Heart left ventricle (tissue), 16 donors: Measurements from ENCODE around the gene DPY19L3. TPM values are rescaled to one million over a fixed set of nuclear protein-coding genes. Genes with fewer than 3 reads are reported as not detected.
A peak's percentile ranks its signal among the peaks of the same experiment; 100 is the strongest.

Experiments used
- ATAC-seq, 4 donors: fragments of 200-7000 bp; cut with Tn5 transposase; one replicate each; pipeline ENCODE4 v1.9.1; 2020 to 2022; ENCODE audit warnings: moderate library complexity in 4 of 4, mild to moderate bottlenecking in 3 of 4, moderate number of reproducible peaks in 1 of 4
- DNase-seq, 5 donors: peaks; one replicate each; pipeline ENCODE4 v3.0.0-alpha.2; 2020
- H3K27ac ChIP-seq, 12 donors: fragments of 200-600 bp; sonication (generic) in 4 of 12; one replicate each; pipeline versions ENCODE4 v1.5.0 to v1.8.0; 2016 to 2022; ENCODE audit warnings: mild to moderate bottlenecking in 2 of 12
- H3K27me3 ChIP-seq, 9 donors: fragments of 200-600 bp; sonication (generic) in 2 of 9; one replicate each; pipeline versions ENCODE4 v1.5.1 to v1.8.0; 2016 to 2022; ENCODE audit warnings: mild to moderate bottlenecking in 3 of 9
- H3K36me3 ChIP-seq, 9 donors: fragments of 200-600 bp; sonication (generic) in 2 of 9; one replicate each; pipeline versions ENCODE4 v1.5.0 to v1.8.0; 2018 to 2022; ENCODE audit warnings: mild to moderate bottlenecking in 2 of 9
- H3K4me1 ChIP-seq, 12 donors: fragments of 200-600 bp; sonication (generic) in 4 of 12; one replicate each; pipeline versions ENCODE4 v1.5.0 to v1.8.0; 2016 to 2022; ENCODE audit warnings: mild to moderate bottlenecking in 3 of 12
- H3K4me3 ChIP-seq, 12 donors: fragments of 200-600 bp; sonication (generic) in 4 of 12; one replicate each; pipeline versions ENCODE4 v1.5.0 to v1.8.0; 2017 to 2022; ENCODE audit warnings: mild to moderate bottlenecking in 9 of 12, moderate library complexity in 4 of 12
- H3K9me3 ChIP-seq, 12 donors: fragments of 200-600 bp; sonication (generic) in 4 of 12; one replicate each; pipeline versions ENCODE4 v1.5.0 to v1.8.0; 2016 to 2022; ENCODE audit warnings: mild to moderate bottlenecking in 1 of 12
- POLR2A ChIP-seq, 2 donors: fragments of 450-650 bp; IDR thresholded peaks; one replicate each; pipeline ENCODE4 v1.6.1; 2017; ENCODE audit warnings: antibody characterized with exemption in 2 of 2, mild to moderate bottlenecking in 2 of 2, moderate library complexity in 2 of 2
- WGBS, 4 donors: extraction: QIAGEN DNeasy Blood & Tissue Kit in 2 of 4; methylation state at CpG; one replicate each; pipeline versions ENCODE4 v1.1.5 to v1.1.7; 2013 to 2018; 5-methylcytosine and 5-hydroxymethylcytosine counted together
- intact Hi-C, 10 donors: fragments of 100-400 bp; cut with DNase I; formaldehyde crosslinking; loops; one replicate each; pipeline versions ENCODE4 v1.11.1 to v1.14.2; 2022
- polyA plus RNA-seq, 2 donors: library from polyadenylated mRNA; stranded (reverse); fragments of 200-250 nt; gene quantifications; one replicate each; pipeline ENCODE4 v1.2.3, GENCODE V29; 2013
- total RNA-seq, 9 donors: library from RNA; depleted of rRNA in 2 of 9; stranded (reverse); fragments of >200 nt in 2 of 9; fragmentation: NEBNext Ultra II Directional in 3 of 9; extraction: Animal tissue kit (Norgen Biotek cat#: 25700) in 3 of 9; gene quantifications; one replicate each; pipeline versions ENCODE4 v1.1.0 to v1.2.4, GENCODE V29; 2016 to 2023
- TF ChIP-seq, protein P1 (sequence below), 12 donors: fragments of 200-600 bp; sonication (generic) in 4 of 12; IDR thresholded peaks; one replicate each; pipeline versions ENCODE4 v1.5.0 to v1.8.0; 2018 to 2022; ENCODE audit warnings: antibody characterized with exemption in 12 of 12, mild to moderate bottlenecking in 5 of 12
- donor health status: ischemic (EF 13 %, LVEDD 7.1; RV severe dilation, severe dysfunction).
- donor health status: healthy with polysubstance abuse.
- donor health status: DM: no; HTN: yes; CAD: no.
- donor health status: DM: no; HTN: no; CAD: no.
- donor health status: ischemic (EF 25% LVEDD 6.9; RV normal size, moderate dysfunction).
- donor health status: ischemic (EF 25% LVEDD 5.7; RV mildly dilated, moderate dysfunction).
- donor health status: healthy.
- donor health status: DM: yes; HTN: yes; CAD: no.
- donor health status: ischemic (EF 35%, LVEDD 5.7; RV mildly dilated, moderate dysfunction).
- donor health status: nonischemic (EF 11% LVEDD 7.7; RV severe dilation, severe dysfunction).
- donor health status: DM: yes; HTN: yes; CAD: no.
- donor health status: PGD.
- donor health status: ischemic (EF 29% LVEDD 5.4; RV normal size, mild dysfunction).
- donor health status: nonischemic (EF 23%, LVEDD 6.1; RV moderate dilation, normal function).

Gene DPY19L3
- total and polyA plus RNA-seq, 11 donors, result 1.5 to 15.2 (median 5.3) TPM

DNA sequence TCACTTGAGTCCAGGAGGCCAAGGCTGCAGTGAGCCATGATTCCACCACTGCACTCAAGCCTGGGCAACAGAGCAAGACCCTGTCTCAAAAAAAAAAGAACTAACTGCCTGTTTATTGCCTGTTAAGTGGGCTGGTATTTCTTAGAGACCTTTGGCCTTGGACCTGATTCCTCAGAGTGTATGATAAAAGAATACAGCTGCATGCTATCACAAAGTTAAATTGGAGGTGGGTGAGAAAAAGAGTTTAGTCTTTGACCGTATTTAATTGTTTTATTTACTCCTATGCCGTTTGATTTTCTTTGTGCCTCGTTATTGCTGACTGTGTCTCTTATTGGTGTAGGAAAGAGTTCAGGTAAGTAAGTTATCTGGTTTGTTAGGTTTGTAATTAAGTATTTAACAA is 25.3 kb upstream of the DPY19L3 start:
- intact Hi-C loops, result no loop called here
- no peak for DNase-seq
- no peak for ATAC-seq
- Histone ChIP-seq H3K4me1 (peaks cover 0 to under 1% (median 0%) of the 10 kb centered on the region in 12 donors), H3K9me3 (no peaks in the 10 kb centered on the region), H3K36me3 (peaks cover 0 to 88% (median 45%) of the 10 kb centered on the region in 9 donors), H3K27me3 (peaks cover 0 to 10% (median 0%) of the 10 kb centered on the region in 9 donors), H3K27ac (no peak overlapping the region), H3K4me3 (no peak overlapping the region)
- no peak for TF ChIP-seq POLR2A (IDR thresholded peaks at IDR 0.05)
- TF ChIP-seq, protein P1, sequence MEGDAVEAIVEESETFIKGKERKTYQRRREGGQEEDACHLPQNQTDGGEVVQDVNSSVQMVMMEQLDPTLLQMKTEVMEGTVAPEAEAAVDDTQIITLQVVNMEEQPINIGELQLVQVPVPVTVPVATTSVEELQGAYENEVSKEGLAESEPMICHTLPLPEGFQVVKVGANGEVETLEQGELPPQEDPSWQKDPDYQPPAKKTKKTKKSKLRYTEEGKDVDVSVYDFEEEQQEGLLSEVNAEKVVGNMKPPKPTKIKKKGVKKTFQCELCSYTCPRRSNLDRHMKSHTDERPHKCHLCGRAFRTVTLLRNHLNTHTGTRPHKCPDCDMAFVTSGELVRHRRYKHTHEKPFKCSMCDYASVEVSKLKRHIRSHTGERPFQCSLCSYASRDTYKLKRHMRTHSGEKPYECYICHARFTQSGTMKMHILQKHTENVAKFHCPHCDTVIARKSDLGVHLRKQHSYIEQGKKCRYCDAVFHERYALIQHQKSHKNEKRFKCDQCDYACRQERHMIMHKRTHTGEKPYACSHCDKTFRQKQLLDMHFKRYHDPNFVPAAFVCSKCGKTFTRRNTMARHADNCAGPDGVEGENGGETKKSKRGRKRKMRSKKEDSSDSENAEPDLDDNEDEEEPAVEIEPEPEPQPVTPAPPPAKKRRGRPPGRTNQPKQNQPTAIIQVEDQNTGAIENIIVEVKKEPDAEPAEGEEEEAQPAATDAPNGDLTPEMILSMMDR (IDR thresholded peaks at IDR 0.05), result no peak
- 88 to 95% (median 91%) methylated on average over 3 of the region's 3 CpGs for WGBS, 4 donors

DNA sequence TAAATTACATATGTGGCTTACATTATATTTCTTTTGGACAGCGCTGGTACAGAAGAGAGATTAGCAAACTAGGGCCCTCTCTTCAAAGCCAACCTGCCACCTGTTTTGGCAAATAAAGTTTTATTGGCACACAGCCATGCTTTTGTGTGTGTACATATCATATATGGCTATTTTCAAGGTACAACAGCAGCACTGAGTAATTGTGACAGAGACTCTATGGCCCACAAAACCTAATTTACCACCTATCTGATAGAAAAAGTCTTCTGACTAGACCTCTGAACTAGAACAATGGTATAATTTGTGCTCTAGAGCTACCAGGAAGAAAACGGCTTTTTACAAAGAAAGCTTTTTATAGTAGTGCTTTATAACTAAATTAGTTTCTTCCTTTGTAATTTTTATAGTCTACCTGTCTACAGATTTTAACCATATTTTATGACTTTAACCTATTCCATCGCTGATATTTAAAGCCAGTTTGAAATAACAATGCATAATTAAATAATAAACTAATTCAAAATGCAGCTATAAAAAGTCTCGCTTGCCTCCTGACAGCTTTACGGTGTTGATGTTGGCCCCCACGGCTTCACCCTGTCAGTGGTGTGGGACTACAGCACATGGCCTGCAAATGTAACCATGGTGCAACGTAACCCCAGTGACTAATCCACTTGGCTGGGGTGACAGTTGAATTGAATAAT is 17.7 kb upstream of the DPY19L3 start:
- intact Hi-C loops, result no loop called here
- peaks cover 0 to 45% (median 20%) of the 10 kb centered on the region in 9 donors for H3K36me3 ChIP-seq
- peaks cover 0 to 1% (median 0%) of the 10 kb centered on the region in 12 donors for H3K4me1 ChIP-seq
- H3K4me3 ChIP-seq, result no peak overlapping the region
- ATAC-seq (no peak), DNase-seq (no peak)
- TF ChIP-seq POLR2A (IDR thresholded peaks at IDR 0.05), result no peak
- TF ChIP-seq, protein P1 (IDR thresholded peaks at IDR 0.05), result no peak
- H3K27me3 ChIP-seq, result no peaks in the 10 kb centered on the region
- H3K27ac ChIP-seq, result peak overlapping the region in 1 of 12 donors; percentile 6
- H3K9me3 ChIP-seq, result no peaks in the 10 kb centered on the region
- 88 to 92% (median 90%) methylated on average over 7 of the region's 7 CpGs for WGBS, 4 donors

DNA sequence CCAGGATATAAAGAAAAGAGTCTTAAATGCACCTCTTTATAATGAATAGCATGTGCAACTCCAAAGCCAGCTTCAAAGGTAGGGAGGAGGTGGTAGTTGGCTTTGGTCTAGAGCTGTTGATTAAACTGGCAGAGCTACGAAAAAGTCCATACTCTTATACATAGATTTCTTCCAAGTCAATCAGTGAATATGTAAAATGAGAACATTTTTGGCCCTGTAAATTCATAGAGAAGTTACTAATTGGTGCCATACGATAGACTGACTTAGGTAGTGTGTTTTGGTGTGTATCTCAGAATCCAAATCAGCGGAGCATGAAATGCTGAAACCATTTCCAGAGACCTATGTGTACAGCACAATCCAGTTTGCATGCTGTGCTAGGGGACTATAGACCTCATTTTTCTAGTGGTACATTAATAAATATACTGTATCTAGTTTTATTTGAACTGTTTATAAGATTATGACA is 17.1 kb upstream of the DPY19L3 start:
- Histone ChIP-seq H3K36me3 (peaks cover 0 to 39% (median 15%) of the 10 kb centered on the region in 9 donors), H3K9me3 (no peaks in the 10 kb centered on the region), H3K4me1 (peaks cover 0 to 7% (median 0%) of the 10 kb centered on the region in 12 donors), H3K27me3 (no peaks in the 10 kb centered on the region), H3K27ac (no peak overlapping the region), H3K4me3 (no peak overlapping the region)
- TF ChIP-seq POLR2A (IDR thresholded peaks at IDR 0.05), result no peak
- TF ChIP-seq, protein P1 (IDR thresholded peaks at IDR 0.05), result no peak
- DNase-seq (no peak), ATAC-seq (no peak)
- WGBS, 4 donors, result 92 to 99% (median 98%) methylated on average over 3 of the region's 3 CpGs
- intact Hi-C loops, result no loop called here

DNA sequence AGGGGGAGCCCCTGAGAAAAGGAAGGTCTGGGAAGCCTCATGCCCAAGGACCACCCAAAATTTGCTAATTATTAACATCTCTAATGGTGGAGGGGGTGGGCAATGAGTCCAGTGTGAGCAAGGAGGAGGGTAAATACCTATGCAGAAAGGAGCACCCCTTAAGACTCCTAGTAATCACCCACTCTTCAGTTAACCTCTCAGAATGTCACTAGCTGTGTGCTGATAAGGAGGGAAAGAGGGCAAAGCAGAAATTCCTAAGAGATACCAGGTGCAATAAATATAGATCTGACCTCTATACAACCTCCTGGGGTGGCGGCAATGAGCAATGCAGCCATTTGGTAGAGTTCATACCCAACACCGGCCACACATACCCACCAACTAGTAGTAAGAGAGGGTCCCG is 12.7 kb upstream of the DPY19L3 start:
- no peak overlapping the region for H3K4me3 ChIP-seq
- WGBS, 4 donors, result 53 to 78% (median 59%) methylated on average over 3 of the region's 3 CpGs
- no peaks in the 10 kb centered on the region for H3K9me3 ChIP-seq
- H3K36me3 ChIP-seq, result peaks cover 0 to 9% (median 0%) of the 10 kb centered on the region in 9 donors
- no peak overlapping the region for H3K27ac ChIP-seq
- ATAC-seq, result peak in 2 of 4 donors; percentile 34 to 46
- TF ChIP-seq POLR2A (IDR thresholded peaks at IDR 0.05), result no peak
- TF ChIP-seq, protein P1 (IDR thresholded peaks at IDR 0.05), result no peak
- intact Hi-C loops, result no loop called here
- H3K4me1 ChIP-seq, result peaks cover 0 to 7% (median 0%) of the 10 kb centered on the region in 12 donors
- peaks cover 0 to 4% (median 0%) of the 10 kb centered on the region in 9 donors for H3K27me3 ChIP-seq
- DNase-seq, result no peak
